Amniotic epithelial cell (primary cell): ENCODE results near the gene CYBB.
"Not testable (repeated sequence)": the region's sequence is repeated elsewhere in the genome, so short reads cannot be mapped to it uniquely, and the experiment has no call there.

Experiments
- DNase-seq: peaks from one replicate; pipeline ENCODE4 v3.0.0-alpha.2; 2010; ENCODE audit warnings: low read depth

Gene CYBB

GRCh38 chrX:37779857-37780256, at the start of gene CYBB:
TSS of gene CYBB (plus strand) at chrX:37780059. CDS start at chrX:37780078, 19 bp downstream.
- DNase-seq: no peak

DNA sequence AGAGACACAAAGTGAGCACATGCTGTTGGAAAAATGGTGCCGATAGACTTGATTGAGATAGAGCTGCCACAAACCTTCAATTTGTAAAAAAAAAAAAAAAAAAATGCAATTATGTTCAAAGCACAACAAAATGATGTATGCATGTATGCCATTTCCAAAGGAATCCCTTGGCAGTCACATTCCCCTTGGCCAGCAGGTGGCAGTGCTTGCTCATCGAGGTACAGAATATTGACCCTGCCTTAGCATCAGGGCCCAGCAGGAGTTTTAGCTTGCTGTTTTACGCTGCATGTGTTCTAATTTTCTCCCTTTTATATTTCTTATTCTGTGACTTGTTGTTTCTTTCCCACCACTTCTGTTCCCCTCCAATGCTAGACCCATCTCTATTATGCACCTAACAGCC, 34.5 kb upstream of the CYBB start:
- peak; percentile 45 for DNase-seq

- no peak for DNase-seq
Observed at GRCh38 chrX:37745835-37746217, 34.0 kb upstream of the CYBB start.

DNA sequence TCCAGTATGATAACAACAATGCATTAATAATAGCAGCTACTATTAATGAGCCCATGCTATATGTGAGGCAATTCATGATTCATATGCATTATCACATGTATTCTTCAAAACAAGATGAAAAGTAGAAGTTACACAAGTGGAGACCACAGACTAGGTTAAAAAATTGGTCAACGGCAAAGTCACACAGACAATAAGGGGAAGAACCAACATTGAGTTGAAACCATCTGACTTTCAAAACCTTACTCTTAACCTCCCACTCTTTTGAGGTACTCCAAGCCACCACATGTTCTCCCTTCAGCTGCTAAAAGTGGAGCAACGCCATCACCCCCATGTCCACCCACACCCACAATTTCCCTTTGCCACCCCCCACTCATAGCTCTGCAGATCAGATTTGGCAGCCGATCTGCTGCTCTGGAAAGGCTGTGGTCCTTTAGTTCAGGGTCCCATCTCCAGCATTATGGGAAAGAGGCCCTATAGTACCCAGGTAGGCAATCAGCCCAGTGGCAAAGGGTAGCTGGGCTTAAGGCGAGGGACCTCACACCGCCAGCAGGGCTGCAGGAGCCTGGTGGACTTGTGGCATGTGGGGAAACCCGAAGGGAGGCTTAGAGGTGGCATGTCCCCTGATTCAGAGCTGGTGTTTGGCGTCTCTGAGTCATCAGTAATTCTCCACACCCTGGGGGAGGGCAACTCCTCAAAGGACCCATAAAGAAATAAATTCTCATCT, 33.5 kb upstream of the CYBB start:
- peak; percentile 33 for DNase-seq

DNA sequence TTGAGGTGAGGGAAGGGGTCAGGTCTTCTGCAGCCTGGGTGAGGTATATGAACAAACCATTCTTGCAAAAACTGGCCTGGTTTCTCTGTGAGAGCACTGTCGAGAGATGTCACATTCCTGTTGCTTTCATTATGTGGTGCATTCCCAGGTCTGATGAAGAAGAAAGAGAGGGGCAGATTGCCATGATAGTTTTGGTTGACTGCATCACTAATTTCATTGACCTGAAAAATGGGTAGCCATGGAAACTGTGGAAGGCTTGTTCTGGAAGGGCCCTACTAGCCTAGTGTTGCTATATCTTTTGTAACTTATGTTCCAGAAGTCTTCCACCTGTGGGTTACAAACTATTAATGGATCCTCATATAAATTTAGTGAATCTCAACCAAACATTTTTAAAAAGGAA, 32.9 kb upstream of the CYBB start:
- DNase-seq: no peak

GRCh38 chrX:37752281-37752680, 27.6 kb upstream of the CYBB start:
- no peak for DNase-seq

- DNase-seq: no peak
Observed at GRCh38 chrX:37752936-37753335, 26.9 kb upstream of the CYBB start.

DNA sequence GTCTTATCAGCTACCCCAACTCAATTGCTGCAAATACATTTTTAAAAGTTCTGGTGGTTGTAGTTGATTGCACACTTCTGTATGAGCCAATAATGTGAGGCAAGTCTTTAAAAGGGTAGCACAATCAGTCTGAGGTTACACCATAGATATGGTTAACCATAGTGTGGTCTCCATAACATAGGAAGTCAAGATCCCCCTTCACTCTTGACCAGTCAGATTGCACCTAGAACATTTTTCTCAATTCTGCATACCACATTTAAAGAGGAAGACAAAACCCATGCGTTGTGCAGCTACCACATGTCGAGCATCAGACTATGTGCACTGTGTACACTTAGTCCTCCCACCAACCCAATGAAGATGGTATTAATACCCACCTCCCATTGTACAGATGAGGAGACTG, 26.5 kb upstream of the CYBB start:
- DNase-seq: no peak

GRCh38 chrX:37754516-37754915, 25.3 kb upstream of the CYBB start:
- DNase-seq: no peak

- no peak for DNase-seq
Observed at GRCh38 chrX:37755025-37755424, 24.8 kb upstream of the CYBB start.

GRCh38 chrX:37757082-37757481, 22.8 kb upstream of the CYBB start:
- no peak for DNase-seq

DNA sequence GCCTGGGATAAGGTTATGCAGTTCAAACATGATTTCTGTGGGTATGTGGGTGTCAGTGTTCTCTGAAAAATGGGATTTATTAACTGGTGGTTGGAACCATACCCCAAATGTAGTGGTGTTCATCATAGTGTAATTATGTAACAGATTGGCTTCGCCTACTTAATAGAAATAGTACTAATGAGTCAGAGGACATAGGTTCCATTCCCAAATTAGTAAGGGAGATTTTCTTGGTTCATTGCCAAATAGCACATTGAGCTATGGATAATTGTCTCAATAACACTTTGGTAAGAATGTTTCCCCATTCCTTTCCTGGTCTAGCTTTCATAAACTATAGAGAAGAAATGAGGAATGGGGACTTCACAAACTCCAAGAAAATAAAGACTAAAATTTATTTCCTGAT, 20.5 kb upstream of the CYBB start:
- DNase-seq: no peak

GRCh38 chrX:37759878-37760418, 19.9 kb upstream of the CYBB start:
- no peak for DNase-seq

GRCh38 chrX:37763400-37763799, 16.5 kb upstream of the CYBB start:
- no peak for DNase-seq

DNA sequence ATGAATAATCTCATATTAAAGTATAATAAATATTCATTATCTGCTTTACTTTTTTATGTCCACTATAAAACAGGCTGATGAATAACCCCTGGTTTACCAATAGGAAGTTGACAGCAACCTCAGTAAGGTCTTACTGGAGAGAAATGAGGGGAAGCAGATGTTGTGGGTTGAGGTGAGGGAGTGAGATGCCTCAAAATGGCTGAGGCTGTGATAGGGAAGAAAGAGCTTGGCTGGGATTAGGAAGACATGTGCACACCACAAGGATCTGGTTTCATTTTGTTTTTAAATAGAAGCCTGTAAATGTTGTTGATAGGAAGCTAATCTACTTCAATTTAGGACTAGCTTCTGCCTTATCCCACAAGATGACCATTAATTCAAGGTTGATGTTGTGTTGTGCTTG, 14.4 kb upstream of the CYBB start:
- DNase-seq: no peak

GRCh38 chrX:37767430-37767829, 12.4 kb upstream of the CYBB start:
- no peak for DNase-seq

GRCh38 chrX:37768866-37769265, 11.0 kb upstream of the CYBB start:
- DNase-seq: not testable (repeated sequence)

DNA sequence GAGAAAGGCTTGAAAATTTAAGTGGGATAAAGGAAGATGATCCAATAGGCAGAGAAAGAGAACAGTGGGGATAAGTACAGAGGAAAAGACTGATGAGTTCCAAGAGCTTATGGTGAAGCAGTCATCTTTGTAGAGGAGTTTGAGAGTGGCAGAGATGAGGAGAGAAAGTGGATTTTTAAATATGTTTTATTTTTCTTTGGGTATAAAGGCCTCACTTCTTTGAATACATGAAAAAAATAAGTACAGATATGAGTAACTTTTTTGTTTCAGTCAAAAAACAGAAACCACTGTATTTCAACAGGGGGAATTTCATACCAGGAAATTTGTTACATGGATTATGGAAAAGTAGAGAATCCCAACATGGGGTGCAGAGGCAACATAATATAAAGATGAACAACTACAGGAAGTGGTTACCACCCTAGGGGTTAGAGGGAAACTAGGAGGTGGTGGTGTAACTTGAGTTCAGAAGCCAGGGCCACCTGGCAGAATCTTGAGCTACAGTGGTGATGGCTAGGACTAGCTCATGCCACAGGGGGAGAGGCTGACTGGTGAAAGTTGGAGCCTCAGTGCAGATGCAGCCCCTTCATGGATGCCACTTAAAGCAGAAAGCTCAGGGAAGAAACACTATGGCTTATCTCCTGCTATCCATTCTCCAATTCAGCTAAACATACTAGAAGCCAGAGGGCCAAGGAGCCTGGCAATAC, 3.4 kb upstream of the CYBB start:
- no peak for DNase-seq

DNA sequence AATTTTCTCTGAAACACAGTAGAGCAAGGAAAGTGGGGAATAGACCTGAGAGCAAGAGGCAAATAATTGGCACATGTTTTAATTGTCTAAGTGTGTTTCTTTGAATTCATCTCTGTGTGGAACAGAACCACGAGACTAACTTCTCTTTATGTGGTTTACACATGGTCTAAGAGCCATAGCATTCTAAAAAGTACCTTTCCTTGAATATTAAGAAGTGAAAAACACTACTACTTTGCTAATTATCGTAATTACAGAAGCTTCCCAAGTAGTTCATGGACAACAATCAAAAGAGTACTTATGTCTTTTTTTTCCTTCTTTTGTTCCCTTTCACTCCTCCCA, 2.9 kb upstream of the CYBB start:
- DNase-seq: no peak

DNA sequence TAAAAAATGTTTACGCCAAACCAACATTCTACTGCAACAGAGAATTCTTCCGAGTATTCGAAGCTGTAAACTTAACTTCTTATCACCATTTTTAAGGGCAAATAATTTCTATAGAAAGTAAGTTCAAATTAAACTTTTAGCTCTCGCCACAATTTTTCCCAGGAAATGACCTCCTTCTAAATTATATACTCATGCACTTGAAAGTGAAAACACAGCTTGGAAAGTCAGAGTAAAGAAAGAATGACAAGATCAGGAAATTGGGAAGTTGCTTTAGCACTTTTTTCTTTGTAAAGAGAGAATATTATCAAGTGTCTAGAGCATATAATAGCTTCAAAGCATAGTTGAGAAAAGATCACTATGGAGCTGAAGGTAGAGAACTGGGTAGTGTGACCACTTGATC, 1.2 kb downstream of the CYBB start:
- DNase-seq: no peak

- no peak for DNase-seq
Observed at GRCh38 chrX:37781814-37782213, 2.0 kb downstream of the CYBB start.

DNA sequence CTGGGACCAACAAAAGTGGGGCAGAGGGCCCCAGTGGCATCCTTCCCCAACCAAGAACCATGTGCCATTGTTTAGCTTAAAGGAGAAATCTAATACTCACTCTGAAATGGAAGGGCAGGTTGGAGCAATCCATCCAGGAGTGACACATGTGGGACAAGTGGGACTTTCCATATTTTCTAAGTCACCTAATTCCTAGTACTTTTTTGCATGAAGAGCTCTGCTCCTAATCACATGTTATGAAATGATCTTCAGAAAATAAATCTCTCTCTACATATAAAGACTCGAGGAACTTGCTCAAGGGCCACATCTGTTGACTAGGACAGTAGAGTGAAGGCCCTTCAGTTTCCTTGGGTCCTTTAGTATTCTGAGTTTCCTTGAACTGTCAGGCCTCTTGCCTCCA, 2.5 kb downstream of the CYBB start:
- no peak for DNase-seq

DNA sequence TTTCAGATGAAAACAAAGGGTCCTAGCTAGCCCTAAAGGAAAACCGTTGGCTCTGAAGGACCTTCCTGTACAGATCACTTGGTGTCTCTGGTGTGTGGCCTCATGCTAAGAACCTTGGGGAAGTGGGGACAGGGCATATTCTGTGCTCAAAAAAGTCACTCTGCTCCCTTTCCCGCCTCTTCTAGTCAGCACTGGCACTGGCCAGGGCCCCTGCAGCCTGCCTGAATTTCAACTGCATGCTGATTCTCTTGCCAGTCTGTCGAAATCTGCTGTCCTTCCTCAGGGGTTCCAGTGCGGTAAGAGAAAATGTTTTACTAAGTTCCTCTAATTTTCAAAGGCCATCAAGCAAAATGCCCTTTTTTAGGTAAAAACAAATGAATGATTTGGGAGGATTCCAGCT, 3.4 kb downstream of the CYBB start:
- DNase-seq: no peak

- peak; percentile 6 for DNase-seq
Observed at GRCh38 chrX:37785569-37785968, 5.7 kb downstream of the CYBB start.
